H1 (cell line): ENCODE data around the gene LAIR2. TPM values are rescaled to one million over a fixed set of nuclear protein-coding genes. Genes with fewer than 3 reads are reported as not detected.

Experiments
- ATF2 ChIP-seq: IDR thresholded peaks from 2 replicates; pipeline ENCODE4 v1.6.1; 2012; ENCODE audit warnings: low read length, inconsistent platforms
- BCL11A ChIP-seq, 2 experiments: IDR thresholded peaks; one replicate each; pipeline ENCODE4 v1.6.1; 2011; ENCODE audit warnings: low read depth in 2 of 2, low read length in 2 of 2, mild to moderate bottlenecking in 2 of 2
- CHD7 ChIP-seq: fragments of 300-600 bp; sonication (generic); IDR thresholded peaks from 2 replicates; pipeline ENCODE4 v1.7.1; 2012; ENCODE audit warnings: low read length, moderate library complexity, mild to moderate bottlenecking, inconsistent platforms; ENCODE audit not compliant: insufficient replicate concordance
- NRF1 ChIP-seq: IDR thresholded peaks from 2 replicates; pipeline ENCODE4 v1.6.1; 2011; ENCODE audit warnings: mild to moderate bottlenecking, low read depth, low read length, improper control_type of control experiment
- RBBP5 ChIP-seq: IDR thresholded peaks from 2 replicates; pipeline ENCODE4 v1.7.1; 2012; ENCODE audit warnings: low read depth, mild to moderate bottlenecking, inconsistent platforms, low read length, moderate library complexity, borderline replicate concordance
- SIX5 ChIP-seq: IDR thresholded peaks from 2 replicates; pipeline ENCODE4 v1.6.1; 2011; ENCODE audit warnings: mild to moderate bottlenecking, low read depth, low read length
- USF2 ChIP-seq: IDR thresholded peaks from 2 replicates; pipeline ENCODE4 v1.6.1; 2011; ENCODE audit warnings: low read length, improper control_type of control experiment
- YY1 ChIP-seq: IDR thresholded peaks from 2 replicates; pipeline ENCODE4 v1.6.1; 2011; ENCODE audit warnings: low read depth, mild to moderate bottlenecking, low read length
- polyA plus RNA-seq, 7 experiments: library from polyadenylated mRNA; depleted of rRNA in 3 of 7; stranded (reverse) in 5 of 7; unstranded in 2 of 7; fragments of >200 nt in 5 of 7; fragments of 200-250 nt in 2 of 7; gene quantifications; 1 replicate in 5 of 7; 2 replicates in 1 of 7; 4 replicates in 1 of 7; pipeline versions ENCODE4 v1.2.1 to v1.2.3, GENCODE V29; 2011 to 2013; ENCODE audit warnings: missing spikeins in 2 of 7, mixed read lengths in 2 of 7
- total RNA-seq: library from RNA; stranded (reverse); fragmentation: NEBNext Ultra II Directional; extraction: Animal tissue kit (Norgen Biotek cat#: 25700); gene quantifications from 2 replicates; pipeline ENCODE4 v1.2.1, GENCODE V29; 2021

LAIR2 gene
- total and polyA plus RNA-seq, 2 of the 8 experiments (the other 6 are each of a cell fraction or from before 2014, with no cell fraction given): not detected

GRCh38 chr19:54521860-54522513 is 19.4 kb downstream of the LAIR2 start (continued):
- no peak for TF ChIP-seq CHD7
- TF ChIP-seq ATF2: no peak
- no peak for TF ChIP-seq NRF1
- no peak for TF ChIP-seq YY1
- TF ChIP-seq BCL11A (IDR thresholded peaks at IDR 0.05; ENCODE audit: low read depth in 2 of 2, low read length in 2 of 2): no peak
- TF ChIP-seq SIX5: no peak
- no peak for TF ChIP-seq RBBP5
- TF ChIP-seq USF2: no peak
